SU-DHL-6 (cell line): ENCODE results near the gene OBSCN.

ENCODE experiments used
- EZH2phosphoT487 ChIP-seq: fragments of 200-600 bp; sonication (generic), shearing (Covaris generic); conservative IDR thresholded peaks from 2 replicates; pipeline ENCODE4 v1.6.1; 2018; ENCODE audit warnings: mild to moderate bottlenecking, antibody characterized with exemption, low read length, moderate library complexity, mixed read lengths
- TF ChIP-seq, protein P1 (sequence below): fragments of 200-600 bp; sonication (generic); IDR thresholded peaks from one replicate; pipeline ENCODE4 v1.5.1; 2017; ENCODE audit warnings: antibody characterized with exemption, mild to moderate bottlenecking, low read length, moderate library complexity; ENCODE audit not compliant: insufficient read depth, poor library complexity, severe bottlenecking

DNA sequence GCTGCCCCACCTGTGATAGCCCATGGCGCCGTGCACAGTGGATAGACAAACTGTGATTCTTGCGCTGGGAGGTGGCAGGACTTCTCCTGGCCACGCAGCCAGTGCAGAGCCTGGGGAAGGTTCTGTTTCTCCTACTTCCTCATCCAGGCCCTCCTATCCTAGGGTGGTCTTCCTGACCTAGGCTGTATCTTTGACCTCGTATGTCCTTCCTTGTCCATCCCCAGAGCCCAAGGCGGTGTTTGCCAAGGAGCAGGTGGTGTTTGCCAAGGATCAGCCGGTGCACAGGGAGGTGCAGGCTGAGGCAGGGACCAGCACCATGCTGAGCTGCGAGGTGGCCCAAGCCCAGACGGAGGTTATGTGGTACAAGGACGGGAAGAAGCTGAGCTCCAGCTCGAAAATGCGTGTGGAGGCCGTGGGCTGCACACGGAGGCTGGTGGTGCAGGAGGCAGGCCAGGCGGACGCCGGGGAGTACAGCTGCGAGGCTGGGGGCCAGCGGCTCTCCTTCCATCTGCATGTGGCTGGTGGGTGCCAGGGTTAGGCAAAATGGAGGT is 63.9 kb downstream of the OBSCN start:
- TF ChIP-seq EZH2phosphoT487: no peak
- TF ChIP-seq, protein P1, sequence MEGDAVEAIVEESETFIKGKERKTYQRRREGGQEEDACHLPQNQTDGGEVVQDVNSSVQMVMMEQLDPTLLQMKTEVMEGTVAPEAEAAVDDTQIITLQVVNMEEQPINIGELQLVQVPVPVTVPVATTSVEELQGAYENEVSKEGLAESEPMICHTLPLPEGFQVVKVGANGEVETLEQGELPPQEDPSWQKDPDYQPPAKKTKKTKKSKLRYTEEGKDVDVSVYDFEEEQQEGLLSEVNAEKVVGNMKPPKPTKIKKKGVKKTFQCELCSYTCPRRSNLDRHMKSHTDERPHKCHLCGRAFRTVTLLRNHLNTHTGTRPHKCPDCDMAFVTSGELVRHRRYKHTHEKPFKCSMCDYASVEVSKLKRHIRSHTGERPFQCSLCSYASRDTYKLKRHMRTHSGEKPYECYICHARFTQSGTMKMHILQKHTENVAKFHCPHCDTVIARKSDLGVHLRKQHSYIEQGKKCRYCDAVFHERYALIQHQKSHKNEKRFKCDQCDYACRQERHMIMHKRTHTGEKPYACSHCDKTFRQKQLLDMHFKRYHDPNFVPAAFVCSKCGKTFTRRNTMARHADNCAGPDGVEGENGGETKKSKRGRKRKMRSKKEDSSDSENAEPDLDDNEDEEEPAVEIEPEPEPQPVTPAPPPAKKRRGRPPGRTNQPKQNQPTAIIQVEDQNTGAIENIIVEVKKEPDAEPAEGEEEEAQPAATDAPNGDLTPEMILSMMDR: no peak
